Ovary (tissue), 3 donors: ENCODE results near the gene HMGB1.

ENCODE experiments used
- CTCF ChIP-seq, 3 donors: fragments of 450-650 bp in 2 of 3; fragments of 200-600 bp in 1 of 3; IDR thresholded peaks; one replicate each; pipeline versions ENCODE4 v1.5.1 to v1.8.0; 2016 to 2022; ENCODE audit warnings: antibody characterized with exemption in 3 of 3, mild to moderate bottlenecking in 1 of 3
- POLR2A ChIP-seq: fragments of 450-650 bp; IDR thresholded peaks from one replicate; pipeline ENCODE4 v1.6.1; 2017; ENCODE audit warnings: antibody characterized with exemption, mild to moderate bottlenecking, moderate library complexity
- donor health status: DM: no; HTN: no; CAD: no.

GRCh38 chr13:30415430-30416030 lies 50.2 kb downstream of the HMGB1 start:
- TF ChIP-seq POLR2A (no peak), CTCF (IDR thresholded peaks at IDR 0.05) (no peak)
